Keratinocyte (primary cell): ENCODE measurements around the gene DGKH.

ENCODE experiments used
- CTCF ChIP-seq, 3 experiments: IDR thresholded peaks in 1 of 3; conservative IDR thresholded peaks in 1 of 3; optimal IDR thresholded peaks in 1 of 3; 2 replicates in 2 of 3; 3 replicates in 1 of 3; pipeline versions ENCODE3 to v1.5.1; 2011; ENCODE audit warnings: low read length in 3 of 3, mild to moderate bottlenecking in 3 of 3, moderate library complexity in 2 of 3, control low read depth in 1 of 3, inconsistent platforms in 1 of 3; ENCODE audit not compliant: insufficient read depth in 2 of 3; ENCODE audit errors: extremely low read depth in 1 of 3
- EZH2 ChIP-seq: IDR thresholded peaks from one replicate; pipeline ENCODE4 v1.6.1; 2012; ENCODE audit warnings: inconsistent platforms, mild to moderate bottlenecking, low read length, moderate library complexity

- no peak for TF ChIP-seq CTCF (optimal IDR thresholded peaks at IDR 0.05 in 1 of 3, IDR thresholded peaks at IDR 0.05 in 1 of 3, conservative IDR thresholded peaks at IDR 0.05 in 1 of 3; ENCODE audit: extremely low read depth in 1 of 3, insufficient read depth in 2 of 3, low read length in 3 of 3)
- TF ChIP-seq EZH2: no peak
These were observed 223.1 kb downstream of the DGKH start for GRCh38 chr13:42271337-42272114.
